OCI-LY1 (cell line): ENCODE results near the gene BTBD16.

Experiments used
- CTCF ChIP-seq: fragments of 200-600 bp; sonication (generic), shearing (Covaris generic); IDR thresholded peaks from 2 replicates; pipeline ENCODE4 v1.5.1; 2017; ENCODE audit warnings: mild to moderate bottlenecking, antibody characterized with exemption, low read length, moderate library complexity, mixed read lengths
- EZH2 ChIP-seq: fragments of 200-600 bp; sonication (generic), shearing (Covaris generic); IDR thresholded peaks from 2 replicates; pipeline ENCODE4 v1.8.0; 2017; ENCODE audit warnings: borderline replicate concordance, mixed run types, mild to moderate bottlenecking, antibody characterized with exemption, low read length, moderate library complexity, mixed read lengths

GRCh38 chr10:122286867-122287266 is 15.8 kb downstream of the BTBD16 start:
- TF ChIP-seq CTCF: no peak
- TF ChIP-seq EZH2: no peak
